PFSK-1 (cell line): Measurements from ENCODE around the gene NPPA.

Experiments
- POLR2AphosphoS5 ChIP-seq: IDR thresholded peaks from 2 replicates; pipeline ENCODE4 v1.6.1; 2012; ENCODE audit warnings: low read depth, mild to moderate bottlenecking, control low read depth, low read length, moderate library complexity
- SIN3A ChIP-seq: IDR thresholded peaks from 2 replicates; pipeline ENCODE4 v1.6.1; 2012; ENCODE audit warnings: mild to moderate bottlenecking, low read length, moderate library complexity, borderline replicate concordance; ENCODE audit not compliant: insufficient read depth
- TAF1 ChIP-seq: IDR thresholded peaks from 2 replicates; pipeline ENCODE4 v1.6.1; 2012; ENCODE audit warnings: low read length, control low read depth, borderline replicate concordance; ENCODE audit not compliant: insufficient read depth

DNA sequence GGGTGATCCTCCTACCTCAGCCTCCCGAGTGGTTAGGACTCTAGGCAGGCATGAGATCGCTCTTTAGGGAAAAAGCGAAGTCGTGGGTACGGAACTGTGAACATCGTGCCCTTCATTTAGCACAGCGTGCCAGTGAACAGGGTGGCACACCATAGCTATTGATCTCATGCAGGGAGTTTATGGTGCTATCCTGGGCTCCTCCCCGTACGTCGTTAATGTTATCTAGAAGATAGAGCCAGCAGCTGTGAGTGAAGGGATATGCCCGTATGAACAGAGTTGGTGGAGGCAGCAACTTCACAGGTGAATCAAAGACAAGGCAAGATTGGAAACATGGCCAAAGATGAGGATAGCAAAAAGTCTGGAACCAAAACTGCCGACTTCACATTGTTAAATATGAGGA, 30.4 kb downstream of the NPPA start:
- no peak for TF ChIP-seq SIN3A
- no peak for TF ChIP-seq POLR2AphosphoS5
- no peak for TF ChIP-seq TAF1
